GM18508 (cell line): ENCODE data around the gene C1GALT1C1L.
"Not testable (repeated sequence)": the region's sequence is repeated elsewhere in the genome, so short reads cannot be mapped to it uniquely, and the experiment has no call there.

Source experiments
- ATAC-seq: cut with Tn5 transposase; IDR thresholded peaks from one replicate; pipeline ENCODE4 v1.9.1; 2021; ENCODE audit warnings: moderate number of reproducible peaks; ENCODE audit not compliant: insufficient read depth, unreplicated experiment

The C1GALT1C1L gene

GRCh38 chr2:43675646-43676321, 445 bp downstream of the C1GALT1C1L start:
- no peak for ATAC-seq

DNA sequence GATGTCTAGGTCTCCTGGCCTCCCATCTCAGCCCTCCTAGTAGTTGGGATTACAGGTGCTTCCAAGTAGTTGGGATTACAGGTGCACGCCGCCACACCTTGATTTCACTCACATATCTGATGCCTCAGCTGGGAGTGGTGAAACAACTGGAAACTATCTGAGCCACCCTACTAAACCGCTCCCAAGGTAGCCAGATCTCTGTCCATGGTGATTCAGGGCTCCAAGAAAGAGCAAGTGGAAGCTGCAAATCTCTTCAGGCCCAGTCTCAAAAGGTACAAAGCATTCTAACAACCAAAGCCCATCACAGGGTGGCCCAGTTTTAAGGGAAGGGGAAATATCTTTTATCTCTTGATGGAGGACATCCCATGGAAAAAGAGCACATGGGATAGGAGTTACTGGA, 19.0 kb downstream of the C1GALT1C1L start:
- ATAC-seq = no peak

DNA sequence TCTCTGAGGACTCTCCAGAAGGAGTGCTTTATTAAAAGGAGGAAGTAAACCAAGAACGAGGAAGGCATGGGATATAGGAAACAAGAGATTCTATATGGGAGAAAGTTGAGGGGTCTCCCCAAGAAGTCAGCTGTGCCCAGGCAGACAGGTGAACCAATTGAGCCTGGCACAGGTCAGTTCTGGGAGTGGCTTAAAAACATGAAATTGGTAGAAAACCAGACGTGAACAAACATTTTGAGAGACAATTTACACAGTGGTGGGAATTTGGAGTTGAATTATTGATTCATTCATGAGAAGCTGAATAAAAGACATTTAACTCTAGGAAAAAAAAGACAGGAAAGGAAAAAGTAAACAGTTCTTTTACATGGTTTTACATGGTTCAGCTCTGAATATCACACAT, 22.7 kb downstream of the C1GALT1C1L start:
- no peak for ATAC-seq

GRCh38 chr2:43648994-43649701, 27.1 kb downstream of the C1GALT1C1L start:
- ATAC-seq = no peak

DNA sequence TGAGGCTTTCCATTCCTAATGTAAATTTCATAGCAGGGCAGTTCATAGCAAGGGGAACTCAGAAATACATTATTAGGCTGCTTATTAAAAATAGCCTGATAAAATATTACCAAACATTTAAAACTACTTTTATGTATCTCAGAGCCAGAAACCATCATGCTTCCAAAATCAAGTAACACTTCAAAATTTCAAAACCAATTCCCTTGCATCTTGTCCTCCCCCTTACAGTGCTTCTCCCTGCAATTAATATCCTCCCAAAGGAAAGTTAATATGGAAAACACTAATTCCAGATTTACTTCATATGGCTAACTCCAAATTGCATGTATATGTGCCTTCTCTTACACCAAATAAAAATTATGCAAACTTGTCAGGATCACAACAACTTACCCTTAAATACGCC, 32.5 kb downstream of the C1GALT1C1L start:
- ATAC-seq = no peak

GRCh38 chr2:43642363-43642762, 33.9 kb downstream of the C1GALT1C1L start:
- ATAC-seq = no peak

DNA sequence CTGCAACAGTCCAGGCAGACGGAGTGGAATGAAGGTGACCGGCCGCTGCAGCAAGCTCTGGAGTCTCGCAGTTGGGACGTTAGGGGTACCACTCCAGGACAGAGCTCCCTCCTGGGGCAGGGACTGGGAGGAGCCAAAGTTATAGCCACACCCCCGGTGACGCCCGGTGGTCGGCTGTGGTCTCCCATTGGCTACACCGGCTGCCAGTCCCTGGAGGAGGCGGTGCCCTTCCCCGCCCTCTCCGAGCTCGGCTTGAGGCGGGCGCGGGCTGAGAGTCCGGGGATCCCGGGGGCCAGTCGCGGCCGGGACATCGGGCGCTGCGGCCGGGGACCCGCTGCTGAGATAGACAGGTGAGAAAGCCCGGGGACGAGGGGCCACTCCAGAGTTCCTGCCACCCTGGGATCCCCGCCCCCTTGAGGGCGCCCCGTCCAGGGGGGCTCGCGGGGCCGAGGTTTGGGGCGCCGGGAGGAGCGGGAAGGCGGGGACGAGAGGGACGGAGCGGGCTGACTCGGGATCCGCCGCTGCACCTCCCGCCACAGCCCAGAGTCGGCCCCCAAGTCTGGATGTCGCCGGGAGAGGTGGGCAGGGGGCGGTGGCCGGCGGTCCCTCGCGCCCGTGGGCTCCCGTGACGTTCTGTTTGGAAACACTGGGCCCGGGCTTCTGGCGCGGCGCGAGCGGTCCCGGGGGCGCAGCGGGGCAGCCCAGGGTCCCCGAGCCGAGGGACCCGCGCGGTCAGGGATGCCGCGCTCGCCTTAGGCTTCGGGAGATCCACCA, 39.0 kb downstream of the C1GALT1C1L start, which contains the start of gene PLEKHH2:
Gene PLEKHH2, plus strand, starts transcription at position 231 of the 774 bp plus-strand sequence. CDS start 7,414 bp downstream, outside the sequence.
- ATAC-seq = peak; percentile 90

- ATAC-seq = no peak
Observed at GRCh38 chr2:43636621-43637020, 39.6 kb downstream of the C1GALT1C1L start.

DNA sequence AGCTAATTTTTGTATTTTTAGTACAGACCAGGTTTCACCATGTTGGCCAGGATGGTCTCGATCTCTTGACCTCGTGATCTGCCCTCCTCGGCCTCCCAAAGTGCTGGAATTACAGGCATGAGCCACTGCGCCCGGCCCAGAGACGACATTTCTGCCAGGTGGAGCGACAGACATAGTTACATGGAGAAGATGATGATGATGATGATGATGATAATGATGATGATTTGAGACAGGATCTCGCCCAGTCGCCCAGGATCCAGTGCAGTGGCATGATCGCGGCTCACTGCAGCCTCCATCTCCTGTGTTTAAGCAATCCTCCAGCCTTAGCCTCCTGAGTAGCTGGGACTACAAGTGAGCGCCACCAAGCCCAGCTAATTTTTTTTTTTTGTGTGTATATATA, 40.1 kb downstream of the C1GALT1C1L start:
- ATAC-seq = not testable (repeated sequence)

DNA sequence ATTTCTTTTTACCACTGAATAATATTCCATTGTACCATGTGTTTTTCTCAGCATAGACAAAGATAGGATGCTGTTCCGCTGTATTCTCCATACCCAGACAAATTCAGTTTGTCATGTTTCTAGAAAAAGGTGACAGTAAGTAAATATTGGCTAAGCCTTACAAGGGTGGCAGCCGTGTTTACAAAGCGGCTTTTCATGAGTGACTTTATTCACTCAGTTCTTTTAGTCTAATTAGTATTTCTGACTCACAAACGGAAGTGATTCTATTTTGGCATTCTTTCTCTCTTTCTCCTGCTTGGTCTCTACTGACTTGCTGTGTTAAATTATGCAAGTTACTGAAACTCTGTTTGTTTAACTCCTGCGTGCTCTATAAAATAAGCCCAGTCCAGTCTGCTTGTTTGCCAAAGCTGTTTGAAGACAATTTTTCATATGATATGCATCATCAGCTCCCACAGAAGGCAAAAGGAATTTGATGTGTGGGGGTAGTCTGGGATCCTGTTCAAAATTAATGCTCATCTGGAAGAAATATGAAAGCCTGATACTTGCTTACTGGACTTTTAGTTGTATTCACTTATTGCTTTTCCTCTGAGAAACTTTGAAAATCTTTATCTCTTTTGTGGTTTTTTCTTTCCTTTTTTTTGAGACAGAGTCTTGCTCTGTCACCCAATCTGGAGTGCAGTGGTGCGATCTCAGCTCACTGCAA, 41.5 kb downstream of the C1GALT1C1L start:
- no peak for ATAC-seq

DNA sequence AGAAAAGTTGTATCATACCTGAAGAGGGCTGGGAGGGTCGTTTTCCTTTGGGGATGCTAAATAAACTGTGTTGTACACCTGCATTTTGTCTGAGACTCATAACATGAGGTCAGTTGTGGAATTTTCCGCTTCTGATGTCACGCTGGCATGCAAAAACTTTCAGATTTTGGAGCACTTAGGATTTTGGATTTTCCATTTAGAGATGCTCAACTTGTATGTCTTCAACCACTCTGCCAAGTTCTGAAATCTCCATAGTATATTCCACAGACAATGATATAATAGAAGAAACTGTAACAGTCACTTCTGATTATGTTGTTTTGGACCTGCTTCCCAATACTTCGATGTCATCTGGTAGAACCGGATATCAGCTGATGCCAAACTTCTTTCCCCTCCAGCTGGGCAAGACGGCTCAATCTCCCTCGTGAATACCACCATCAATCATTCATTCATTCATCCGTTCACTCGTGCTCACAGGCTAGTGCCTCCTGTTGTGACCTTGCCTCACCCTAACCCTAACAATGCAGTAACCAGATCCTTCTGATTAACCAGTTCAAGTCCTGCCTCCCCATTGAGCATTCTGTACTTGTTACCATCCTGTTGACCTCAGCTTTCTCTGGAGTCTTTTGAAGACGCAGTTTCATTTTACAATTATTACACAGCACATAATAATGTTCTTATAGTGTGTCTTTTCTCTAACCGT, 44.5 kb downstream of the C1GALT1C1L start:
- no peak for ATAC-seq
